Activated CD8-positive, alpha-beta memory T cell treated with anti-CD3 and anti-CD28 coated beads, Interleukin-2, amount 50 U/mL, for 24 hours (primary cell): ENCODE measurements around the gene CAPZA2.

Experiments
- DNase-seq: peaks from one replicate; pipeline ENCODE4 v3.0.0-alpha.2; 2020; ENCODE audit errors: extremely low read depth

CAPZA2 gene

GRCh38 chr7:116862951-116863670 is 724 bp downstream of the CAPZA2 start:
- no peak for DNase-seq

- no peak for DNase-seq
Measured at GRCh38 chr7:116863936-116864500, 1.6 kb downstream of the CAPZA2 start.

GRCh38 chr7:116871061-116871700 is 8.8 kb downstream of the CAPZA2 start:
- DNase-seq, result no peak

GRCh38 chr7:116872026-116872425 is 9.6 kb downstream of the CAPZA2 start:
- DNase-seq, result no peak

- DNase-seq, result no peak
Measured at GRCh38 chr7:116873619-116874018, 11.2 kb downstream of the CAPZA2 start.

- no peak for DNase-seq
Measured at GRCh38 chr7:116876664-116877442, 14.5 kb downstream of the CAPZA2 start.

GRCh38 chr7:116877443-116878217 is 15.2 kb downstream of the CAPZA2 start:
- DNase-seq, result no peak

- no peak for DNase-seq
Measured at GRCh38 chr7:116884691-116885090, 22.3 kb downstream of the CAPZA2 start.

GRCh38 chr7:116885724-116886123 is 23.3 kb downstream of the CAPZA2 start:
- no peak for DNase-seq

- no peak for DNase-seq
Measured at GRCh38 chr7:116886543-116887156, 24.3 kb downstream of the CAPZA2 start.

GRCh38 chr7:116888895-116889294 is 26.5 kb downstream of the CAPZA2 start:
- DNase-seq, result no peak

GRCh38 chr7:116895849-116896248 is 33.5 kb downstream of the CAPZA2 start:
- DNase-seq, result no peak

GRCh38 chr7:116897661-116898060 is 35.3 kb downstream of the CAPZA2 start:
- no peak for DNase-seq

GRCh38 chr7:116899308-116899707 is 36.9 kb downstream of the CAPZA2 start:
- no peak for DNase-seq

- DNase-seq, result no peak
Measured at GRCh38 chr7:116901143-116901542, 38.8 kb downstream of the CAPZA2 start.

GRCh38 chr7:116902867-116903266 is 40.5 kb downstream of the CAPZA2 start:
- DNase-seq, result no peak

GRCh38 chr7:116906391-116906790 is 44.0 kb downstream of the CAPZA2 start:
- no peak for DNase-seq

GRCh38 chr7:116910383-116910782 is 48.0 kb downstream of the CAPZA2 start:
- no peak for DNase-seq

GRCh38 chr7:116911801-116912200 is 49.4 kb downstream of the CAPZA2 start:
- DNase-seq, result no peak

GRCh38 chr7:116912269-116912909 is 50.0 kb downstream of the CAPZA2 start:
- DNase-seq, result no peak

- no peak for DNase-seq
Measured at GRCh38 chr7:116918704-116919103, 56.3 kb downstream of the CAPZA2 start.
